Smooth muscle cell (in vitro differentiated cells): ENCODE results near the gene AHNAK2. TPM values are rescaled to one million over a fixed set of nuclear protein-coding genes. Genes with fewer than 3 reads are reported as not detected.
"Not testable (repeated sequence)": the region's sequence is repeated elsewhere in the genome, so short reads cannot be mapped to it uniquely, and the experiment has no call there.

Experiments
- DNase-seq: peaks from one replicate; lab custom pipeline; 2025; ENCODE audit not compliant: unreplicated experiment; lab: John Stamatoyannopoulos, UW
- H2AFZ ChIP-seq: fragments of 200-600 bp; sonication (generic); 2 replicates; pipeline ENCODE4 v1.6.0; 2016; ENCODE audit warnings: antibody characterized with exemption, low read depth, mild to moderate bottlenecking
- H3F3A ChIP-seq: fragments of 200-600 bp; sonication (generic); 2 replicates; pipeline ENCODE4 v1.6.0; 2017; ENCODE audit warnings: antibody characterized with exemption, low read depth
- H3K27ac ChIP-seq: fragments of 200-600 bp; sonication (generic); 2 replicates; pipeline ENCODE4 v1.5.1; 2016; ENCODE audit warnings: low read depth, mild to moderate bottlenecking
- H3K27me3 ChIP-seq: fragments of 200-600 bp; sonication (generic); 2 replicates; pipeline ENCODE4 v1.6.1; 2016; ENCODE audit warnings: low read depth, mild to moderate bottlenecking
- H3K36me3 ChIP-seq: fragments of 200-600 bp; sonication (generic); 2 replicates; pipeline ENCODE4 v1.5.1; 2016; ENCODE audit warnings: low read depth
- H3K4me1 ChIP-seq: fragments of 200-600 bp; sonication (generic); 2 replicates; pipeline ENCODE4 v1.5.1; 2016; ENCODE audit warnings: low read depth
- H3K4me2 ChIP-seq: fragments of 200-600 bp; sonication (generic); 2 replicates; pipeline ENCODE4 v1.6.0; 2016; ENCODE audit warnings: mild to moderate bottlenecking
- H3K4me3 ChIP-seq: fragments of 200-600 bp; sonication (generic); 2 replicates; pipeline ENCODE4 v1.5.1; 2016; ENCODE audit warnings: mild to moderate bottlenecking
- H3K79me2 ChIP-seq: fragments of 200-600 bp; sonication (generic); 2 replicates; pipeline ENCODE4 v1.6.0; 2016; ENCODE audit warnings: low read depth, mild to moderate bottlenecking
- H3K9ac ChIP-seq: fragments of 200-600 bp; sonication (generic); 2 replicates; pipeline ENCODE4 v1.6.0; 2016; ENCODE audit warnings: low read depth
- H3K9me3 ChIP-seq: fragments of 200-600 bp; sonication (generic); replicated peaks from 2 replicates; pipeline ENCODE4 v1.5.1; 2016; ENCODE audit warnings: low read depth
- H4K20me1 ChIP-seq: fragments of 200-600 bp; sonication (generic); 2 replicates; pipeline ENCODE4 v1.6.0; 2016; ENCODE audit warnings: low read depth
- CTCF ChIP-seq: fragments of 200-600 bp; sonication (generic); IDR thresholded peaks from 2 replicates; pipeline ENCODE4 v1.5.1; 2017; ENCODE audit warnings: borderline replicate concordance, mild to moderate bottlenecking, antibody characterized with exemption; ENCODE audit not compliant: insufficient read depth, poor library complexity, severe bottlenecking
- WGBS: methylation state at CpG from one replicate; pipeline ENCODE4 v1.1.7; 2016; ENCODE audit warnings: low lambda C conversion rate; 5-methylcytosine and 5-hydroxymethylcytosine counted together
- polyA plus RNA-seq: library from polyadenylated mRNA; unstranded; fragments of >200 nt; fragmentation: Nextera tagmentation; extraction: Ambion mirVana; gene quantifications from 2 replicates; pipeline ENCODE4 v1.2.1, GENCODE V29; 2016
- total RNA-seq: library from RNA; depleted of rRNA; stranded (reverse); fragments of >200 nt; gene quantifications from 2 replicates; pipeline ENCODE4 v1.2.3, GENCODE V29; 2014

AHNAK2 gene
- total and polyA plus RNA-seq, 2 experiments from 2014 or later, result 10.3 to 53.8 TPM

- Histone ChIP-seq H4K20me1 (no peaks in the 10 kb centered on the region), H3K27ac (no peak overlapping the region), H3K79me2 (no peaks in the 10 kb centered on the region), H3K27me3 (no peaks in the 10 kb centered on the region), H3F3A (no peaks in the 10 kb centered on the region), H3K4me1 (no peaks in the 10 kb centered on the region), H2AFZ (no peak overlapping the region), H3K4me2 (no peak overlapping the region), H3K9me3 (no peaks in the 10 kb centered on the region), H3K36me3 (no peaks in the 10 kb centered on the region), H3K4me3 (no peak overlapping the region), H3K9ac (no peak overlapping the region)
- DNase-seq, result no peak
- TF ChIP-seq CTCF, result no peak
- 93% methylated on average over 17 of the region's 17 CpGs for WGBS
These were observed 28.2 kb downstream of the AHNAK2 start for GRCh38 chr14:104950021-104950420.

GRCh38 chr14:104949406-104949955, 28.7 kb downstream of the AHNAK2 start:
- not testable (repeated sequence) for H3K36me3 ChIP-seq, H3K4me3 ChIP-seq, H3K9me3 ChIP-seq, DNase-seq, H4K20me1 ChIP-seq, H3K27ac ChIP-seq, H3K79me2 ChIP-seq, H3K4me2 ChIP-seq, H3K9ac ChIP-seq, H3K4me1 ChIP-seq, H3K27me3 ChIP-seq, H3F3A ChIP-seq, H2AFZ ChIP-seq
- WGBS, result 98% methylated on average over 24 of the region's 24 CpGs

- 100% methylated on average over 11 of the region's 11 CpGs for WGBS
These were observed 29.5 kb downstream of the AHNAK2 start for GRCh38 chr14:104948736-104949031.

GRCh38 chr14:104947881-104948735, 30.1 kb downstream of the AHNAK2 start:
- not testable (repeated sequence) for H2AFZ ChIP-seq, H3K79me2 ChIP-seq, DNase-seq, H3K27me3 ChIP-seq, H3K36me3 ChIP-seq, H3K4me2 ChIP-seq, H3K4me3 ChIP-seq, H3K9ac ChIP-seq, H4K20me1 ChIP-seq, H3K4me1 ChIP-seq, H3F3A ChIP-seq, H3K9me3 ChIP-seq, H3K27ac ChIP-seq
- WGBS, result 95% methylated on average over 34 of the region's 35 CpGs

More at GRCh38 chr14:104948736-104949031, 29.5 kb downstream of the AHNAK2 start:
- Histone ChIP-seq H4K20me1 (no peaks in the 10 kb centered on the region), H3K4me3 (no peak overlapping the region), H3K79me2 (no peaks in the 10 kb centered on the region), H3K27ac (no peak overlapping the region), H3F3A (no peaks in the 10 kb centered on the region), H2AFZ (no peak overlapping the region), H3K9me3 (no peaks in the 10 kb centered on the region), H3K36me3 (no peaks in the 10 kb centered on the region), H3K27me3 (no peaks in the 10 kb centered on the region), H3K9ac (no peak overlapping the region), H3K4me1 (no peaks in the 10 kb centered on the region), H3K4me2 (no peak overlapping the region)
- no peak for DNase-seq
- TF ChIP-seq CTCF, result no peak

GRCh38 chr14:104947201-104947600, 31.0 kb downstream of the AHNAK2 start:
- 96% methylated on average over 13 of the region's 13 CpGs for WGBS
- not testable (repeated sequence) for H3K79me2 ChIP-seq, DNase-seq, H3K4me1 ChIP-seq, H2AFZ ChIP-seq, H3K27me3 ChIP-seq, H3K27ac ChIP-seq, H3F3A ChIP-seq, H4K20me1 ChIP-seq, H3K36me3 ChIP-seq, H3K9ac ChIP-seq, H3K9me3 ChIP-seq, H3K4me2 ChIP-seq, H3K4me3 ChIP-seq

GRCh38 chr14:104945986-104946965, 31.9 kb downstream of the AHNAK2 start:
- H3K79me2 ChIP-seq, H3K27me3 ChIP-seq, H3F3A ChIP-seq, H3K9ac ChIP-seq, H2AFZ ChIP-seq, H3K4me2 ChIP-seq, H3K9me3 ChIP-seq, H3K4me1 ChIP-seq, H3K27ac ChIP-seq, DNase-seq, H3K4me3 ChIP-seq, H4K20me1 ChIP-seq, H3K36me3 ChIP-seq: not testable (repeated sequence)
- 94% methylated on average over 43 of the region's 43 CpGs for WGBS
